GM23338 (cell line): Measurements from ENCODE around the gene MAMDC2. TPM values are rescaled to one million over a fixed set of nuclear protein-coding genes. Genes with fewer than 3 reads are reported as not detected.

Experiments
- ATAC-seq: fragments of 200-7000 bp; cut with Tn5 transposase; 3 replicates; pipeline ENCODE4 v1.9.1; 2020
- DNase-seq: peaks from one replicate; pipeline ENCODE4 v3.0.0-alpha.2; 2015; ENCODE audit warnings: low spot score
- H2AFZ ChIP-seq: fragments of 200-600 bp; sonication (generic); 2 replicates; pipeline ENCODE4 v1.8.0; 2016; ENCODE audit warnings: antibody characterized with exemption, mild to moderate bottlenecking, moderate library complexity
- H3F3A ChIP-seq: fragments of 200-600 bp; sonication (generic); replicated peaks from 2 replicates; pipeline ENCODE4 v1.8.0; 2017; ENCODE audit warnings: antibody characterized with exemption, mixed run types, low read depth
- H3K27ac ChIP-seq: fragments of 200-600 bp; sonication (generic); 2 replicates; pipeline ENCODE4 v1.6.1; 2016; ENCODE audit warnings: low read depth
- H3K27me3 ChIP-seq: fragments of 200-600 bp; sonication (generic); 2 replicates; pipeline ENCODE4 v1.8.0; 2016; ENCODE audit warnings: mild to moderate bottlenecking, mixed run types, moderate library complexity; ENCODE audit not compliant: insufficient read depth
- H3K36me3 ChIP-seq: fragments of 200-600 bp; sonication (generic); 2 replicates; pipeline ENCODE4 v1.8.0; 2016; ENCODE audit warnings: mild to moderate bottlenecking; ENCODE audit not compliant: insufficient read depth
- H3K4me1 ChIP-seq: fragments of 200-600 bp; sonication (generic); 2 replicates; pipeline ENCODE4 v1.8.0; 2016; ENCODE audit warnings: mild to moderate bottlenecking, moderate library complexity; ENCODE audit not compliant: insufficient read depth
- H3K4me2 ChIP-seq: fragments of 200-600 bp; sonication (generic); 2 replicates; pipeline ENCODE4 v1.7.1; 2017; ENCODE audit warnings: mixed run types
- H3K4me3 ChIP-seq: fragments of 200-600 bp; sonication (generic); 2 replicates; pipeline ENCODE4 v1.6.1; 2016; ENCODE audit warnings: mixed run types
- H3K79me2 ChIP-seq: fragments of 200-600 bp; sonication (generic); replicated peaks from 2 replicates; pipeline ENCODE4 v1.8.0; 2017; ENCODE audit warnings: mild to moderate bottlenecking; ENCODE audit not compliant: insufficient read depth
- H3K9me2 ChIP-seq: fragments of 200-600 bp; sonication (generic); 2 replicates; pipeline ENCODE4 v1.8.0; 2017; ENCODE audit not compliant: insufficient read depth
- H4K20me1 ChIP-seq: fragments of 200-600 bp; sonication (generic); replicated peaks from 2 replicates; pipeline ENCODE4 v1.8.0; 2017; ENCODE audit warnings: mild to moderate bottlenecking; ENCODE audit not compliant: insufficient read depth
- H3K27ac Mint-ChIP-seq: 2 replicates; pipeline ENCODE4 v1.8.0; 2020; ENCODE audit warnings: inconsistent platforms, mild to moderate bottlenecking, moderate library complexity, mixed read lengths
- H3K27me3 Mint-ChIP-seq: 3 replicates; pipeline ENCODE4 v1.8.0; 2022; ENCODE audit warnings: low read depth, mild to moderate bottlenecking, moderate library complexity, mixed read lengths, inconsistent platforms; ENCODE audit not compliant: insufficient read depth, poor library complexity
- H3K36me3 Mint-ChIP-seq: 3 replicates; pipeline ENCODE4 v1.8.0; 2021; ENCODE audit warnings: low read depth, mild to moderate bottlenecking, inconsistent platforms, moderate library complexity, mixed read lengths
- H3K4me1 Mint-ChIP-seq: 3 replicates; pipeline ENCODE4 v1.8.0; 2020; ENCODE audit warnings: mild to moderate bottlenecking, inconsistent platforms, mixed read lengths
- H3K4me3 Mint-ChIP-seq: 3 replicates; pipeline ENCODE4 v1.8.0; 2021; ENCODE audit warnings: moderate library complexity, mild to moderate bottlenecking, inconsistent platforms, mixed read lengths
- H3K9me3 Mint-ChIP-seq: 3 replicates; pipeline ENCODE4 v1.8.0; 2020; ENCODE audit warnings: moderate library complexity, mild to moderate bottlenecking, inconsistent platforms, mixed read lengths
- CREB1 ChIP-seq: fragments of 250-450 bp; sonication (Bioruptor Pico); IDR thresholded peaks from 2 replicates; pipeline ENCODE4 v1.5.0; 2020; ENCODE audit warnings: low read depth, mild to moderate bottlenecking, moderate library complexity
- CTCF ChIP-seq, 2 experiments: fragments of 200-600 bp in 1 of 2; sonication (generic) in 1 of 2; conservative IDR thresholded peaks; 2 replicates each; pipeline versions ENCODE4 v1.5.1 to v1.6.1; 2016 to 2017; ENCODE audit warnings: antibody characterized with exemption in 2 of 2, low read depth in 2 of 2, mild to moderate bottlenecking in 2 of 2, moderate library complexity in 1 of 2
- ETS1 ChIP-seq: IDR thresholded peaks from 2 replicates; pipeline ENCODE4 v1.6.1; 2016; ENCODE audit warnings: antibody characterized with exemption
- EZH2 ChIP-seq: fragments of 200-600 bp; sonication (generic); IDR thresholded peaks from one replicate; pipeline ENCODE4 v1.8.0; 2017; ENCODE audit warnings: antibody characterized with exemption, mild to moderate bottlenecking, low read depth; ENCODE audit not compliant: unreplicated experiment
- EZH2phosphoT487 ChIP-seq: fragments of 200-600 bp; sonication (generic); IDR thresholded peaks from one replicate; pipeline ENCODE4 v1.8.1; 2018; ENCODE audit warnings: antibody characterized with exemption; ENCODE audit not compliant: unreplicated experiment
- JUNB ChIP-seq: IDR thresholded peaks from one replicate; pipeline ENCODE4 v1.6.1; 2016; ENCODE audit warnings: antibody characterized with exemption; ENCODE audit not compliant: unreplicated experiment
- NANOG ChIP-seq: IDR thresholded peaks from 2 replicates; pipeline ENCODE4 v1.6.1; 2016; ENCODE audit warnings: antibody characterized with exemption, borderline replicate concordance
- POLR2AphosphoS5 ChIP-seq: IDR thresholded peaks from 2 replicates; pipeline ENCODE4 v1.6.1; 2016; ENCODE audit warnings: antibody characterized with exemption, low read depth
- REST ChIP-seq: IDR thresholded peaks from one replicate; pipeline ENCODE4 v1.6.1; 2018; ENCODE audit warnings: antibody characterized with exemption; ENCODE audit not compliant: unreplicated experiment
- STAT1 ChIP-seq: IDR thresholded peaks from one replicate; pipeline ENCODE4 v1.6.1; 2016; ENCODE audit warnings: antibody characterized with exemption; ENCODE audit not compliant: unreplicated experiment
- ZNF462 ChIP-seq: fragments of 250-450 bp; sonication (Bioruptor Pico); IDR thresholded peaks from 2 replicates; pipeline ENCODE4 v1.5.0; 2020; ENCODE audit warnings: mild to moderate bottlenecking, moderate library complexity
- polyA plus RNA-seq: library from polyadenylated mRNA; unstranded; fragments of >200 nt; fragmentation: Nextera tagmentation; extraction: Ambion mirVana; gene quantifications from 2 replicates; pipeline ENCODE4 v1.2.1, GENCODE V29; 2016
- total RNA-seq: library from RNA; depleted of rRNA; stranded (reverse); fragments of >200 nt; shearing (Covaris generic); gene quantifications from 2 replicates; pipeline ENCODE4 v1.2.3, GENCODE V29; 2014

Gene MAMDC2
- total and polyA plus RNA-seq, 2 experiments from 2014 or later: 7.7 to 19.6 TPM

- no peak overlapping the region for H2AFZ ChIP-seq
- H4K20me1 ChIP-seq: no peaks in the 10 kb centered on the region
- Mint-ChIP-seq H3K36me3 (peaks cover 16% of the 10 kb centered on the region), H3K27me3 (no peaks in the 10 kb centered on the region), H3K4me3 (no peak overlapping the region), H3K27ac (no peak overlapping the region), H3K4me1 (peaks cover 4% of the 10 kb centered on the region; the same call in 2 of the 3 replicates), H3K9me3 (peaks cover 9% of the 10 kb centered on the region)
- no peaks in the 10 kb centered on the region for H3K9me2 ChIP-seq
- no peaks in the 10 kb centered on the region for H3K79me2 ChIP-seq
- H3K4me1 ChIP-seq: no peaks in the 10 kb centered on the region
- DNase-seq: no peak
- H3K36me3 ChIP-seq: no peaks in the 10 kb centered on the region
- H3K27ac ChIP-seq: no peak overlapping the region
- TF ChIP-seq POLR2AphosphoS5 (no peak), ETS1 (no peak), EZH2 (no peak), REST (no peak), STAT1 (no peak), JUNB (no peak), NANOG (no peak), CREB1 (CRISPR knock-in tag) (no peak), ZNF462 (CRISPR knock-in tag) (no peak), CTCF (conservative IDR thresholded peaks at IDR 0.05; ENCODE audit: low read depth in 2 of 2) (no peak), EZH2phosphoT487 (no peak)
- H3K4me3 ChIP-seq: no peak overlapping the region
- ATAC-seq: peak; percentile 69
- no peaks in the 10 kb centered on the region for H3K27me3 ChIP-seq
- H3F3A ChIP-seq: no peaks in the 10 kb centered on the region
- no peak overlapping the region for H3K4me2 ChIP-seq
Observed at GRCh38 chr9:70229026-70229425, 185.4 kb downstream of the MAMDC2 start.
